Astrocyte of the cerebellum (primary cell): ENCODE results near the gene SH3BP5.

Experiments used
- DNase-seq: peaks from one replicate; pipeline ENCODE4 v3.0.0-alpha.2; 2011; ENCODE audit warnings: low read depth
- H3K4me3 ChIP-seq: 2 replicates; pipeline ENCODE4 v1.5.1; 2011; ENCODE audit warnings: mild to moderate bottlenecking, low read depth, low read length, moderate library complexity
- CTCF ChIP-seq: IDR thresholded peaks from 2 replicates; pipeline ENCODE4 v1.5.1; 2012; ENCODE audit warnings: low read length, low read depth, moderate library complexity, mild to moderate bottlenecking; ENCODE audit errors: missing control alignments
- in situ Hi-C: cut with HindIII; loops from 2 replicates; pipeline ENCODE4 v1.10.0; 2017; ENCODE audit warnings: low sequenced_read_pairs

The SH3BP5 gene

GRCh38 chr3:15280853-15281532, 51.4 kb downstream of the SH3BP5 start:
- in situ Hi-C loops = no loop called here
- DNase-seq = no peak
- no peak for TF ChIP-seq CTCF
- no peak overlapping the region for H3K4me3 ChIP-seq

- DNase-seq = no peak
- no peak for TF ChIP-seq CTCF
- in situ Hi-C loops = no loop called here
- H3K4me3 ChIP-seq = no peak overlapping the region
These were observed 52.5 kb downstream of the SH3BP5 start for GRCh38 chr3:15279671-15280402.

GRCh38 chr3:15279205-15279604, 53.2 kb downstream of the SH3BP5 start:
- no peak for DNase-seq
- H3K4me3 ChIP-seq = no peak overlapping the region
- TF ChIP-seq CTCF = no peak
- in situ Hi-C loops = no loop called here

DNA sequence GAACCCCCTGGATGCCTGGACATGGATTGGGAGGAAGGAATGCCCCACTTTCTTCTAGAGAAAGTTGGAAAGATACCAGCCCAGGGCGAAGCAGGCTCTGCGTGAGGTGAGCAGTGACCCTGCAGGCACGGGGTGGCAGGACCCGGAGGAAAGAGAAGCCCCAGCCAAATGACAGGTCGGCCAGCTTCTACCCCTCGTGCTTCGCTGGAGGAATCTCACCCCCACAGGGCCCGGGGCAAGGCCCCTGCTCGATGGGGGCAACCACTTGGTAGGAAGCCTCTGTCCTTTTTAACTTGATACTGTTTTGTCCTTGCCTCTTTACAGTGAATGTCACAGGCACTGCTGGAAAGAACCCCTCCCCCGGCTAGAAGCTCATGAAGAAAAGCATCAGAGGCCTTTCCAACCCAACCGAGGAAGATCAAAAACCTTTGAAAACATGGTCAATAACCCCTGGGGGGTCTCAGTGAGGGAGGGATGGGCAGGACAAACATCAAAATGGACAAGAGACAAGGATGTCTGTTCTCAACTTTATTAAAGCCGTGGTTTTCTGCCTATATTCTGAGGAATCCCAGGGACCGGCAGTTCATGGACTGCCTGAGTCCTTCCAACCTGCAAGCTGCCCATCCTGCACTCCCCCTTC, 54.4 kb downstream of the SH3BP5 start:
- no peak for TF ChIP-seq CTCF
- no peak overlapping the region for H3K4me3 ChIP-seq
- DNase-seq = no peak
- in situ Hi-C loops = no loop called here

DNA sequence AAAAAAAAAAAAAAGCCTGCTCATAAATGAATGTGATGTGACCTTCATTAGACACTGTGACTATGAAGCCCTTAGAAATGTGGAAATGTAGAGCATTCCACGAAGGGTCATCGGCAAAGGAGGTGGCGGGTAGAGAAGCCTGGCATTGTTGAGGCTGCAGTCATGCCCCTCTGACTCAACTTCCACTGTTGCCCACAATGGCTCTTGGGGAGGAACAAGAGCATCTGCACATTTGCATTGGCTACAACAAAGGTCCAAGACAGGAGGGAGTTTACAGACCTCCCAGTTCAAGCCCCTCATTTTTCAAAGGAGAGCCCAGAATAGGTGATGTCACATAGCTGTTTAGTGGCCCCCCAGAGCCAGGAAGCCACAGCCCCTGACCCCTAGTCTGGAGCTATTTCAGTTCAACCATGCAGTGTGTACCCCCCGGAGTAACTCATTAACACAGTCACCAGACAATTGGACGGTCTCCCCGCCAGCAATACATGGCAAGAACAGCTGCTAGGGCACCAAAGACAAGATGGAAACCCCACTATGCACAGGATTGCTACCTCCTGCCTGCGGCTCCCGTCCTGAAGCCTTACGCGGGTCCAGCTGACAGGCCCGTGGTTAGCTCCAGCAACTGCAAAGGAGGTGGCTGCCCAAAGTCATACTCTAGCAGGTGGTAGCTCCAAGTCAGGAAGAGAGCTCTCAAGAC, 56.2 kb downstream of the SH3BP5 start:
- DNase-seq = no peak
- in situ Hi-C loops = no loop called here
- no peak for TF ChIP-seq CTCF
- no peak overlapping the region for H3K4me3 ChIP-seq

DNA sequence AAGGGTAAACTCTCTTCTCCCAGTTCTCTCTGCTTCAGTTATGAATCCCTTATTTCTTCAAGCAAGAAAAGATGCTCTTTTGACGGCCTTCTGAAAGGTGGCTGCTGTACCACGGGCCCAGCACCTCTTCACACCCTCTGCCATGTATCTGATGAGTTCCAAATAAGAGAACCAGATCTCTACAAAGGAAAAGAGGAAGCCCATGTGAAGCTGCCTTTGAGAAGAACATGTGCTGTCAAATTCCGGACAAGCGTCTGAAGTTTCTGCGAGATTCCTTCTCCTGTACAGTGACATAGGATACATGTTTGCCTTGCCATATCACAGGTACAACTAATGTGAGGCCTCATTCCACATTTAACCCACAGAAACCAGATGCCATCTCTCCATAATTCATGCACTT, 59.2 kb downstream of the SH3BP5 start:
- H3K4me3 ChIP-seq = no peak overlapping the region
- in situ Hi-C loops = loop anchor here (25.0 kb wide), 1 partner anchor 264 kb away; no protein-coding TSS in a partner anchor
- no peak for DNase-seq
- TF ChIP-seq CTCF = no peak
